Fibroblast of lung (primary cell): ENCODE results near the gene SDSL. TPM values are rescaled to one million over a fixed set of nuclear protein-coding genes. Genes with fewer than 3 reads are reported as not detected.
A peak's percentile ranks its signal among the peaks of the same experiment; 100 is the strongest.

Source experiments
- DNase-seq, 2 donors: peaks; one replicate each; pipeline versions ENCODE4 v3.0.0 to v3.0.0-alpha.2; 2010; ENCODE audit warnings: low read depth in 2 of 2
- H2AFZ ChIP-seq: 2 replicates; pipeline ENCODE4 v1.5.1; 2012; ENCODE audit warnings: low read length, control low read depth, inconsistent platforms
- H3K27ac ChIP-seq: 2 replicates; pipeline ENCODE4 v1.5.1; 2011; ENCODE audit warnings: low read length, control low read depth; ENCODE audit not compliant: insufficient read depth
- H3K27me3 ChIP-seq: 2 replicates; pipeline ENCODE4 v1.5.1; 2011; ENCODE audit warnings: mild to moderate bottlenecking, low read length; ENCODE audit not compliant: control insufficient read depth, insufficient read depth
- H3K36me3 ChIP-seq: 2 replicates; pipeline ENCODE4 v1.5.1; 2011; ENCODE audit warnings: low read length; ENCODE audit not compliant: control insufficient read depth, insufficient read depth
- H3K4me1 ChIP-seq: 2 replicates; pipeline ENCODE4 v1.5.1; 2011; ENCODE audit warnings: low read length; ENCODE audit not compliant: control insufficient read depth, insufficient read depth; ENCODE audit errors: extremely low read depth
- H3K4me2 ChIP-seq: 2 replicates; pipeline ENCODE4 v1.5.1; 2011; ENCODE audit warnings: low read length, control low read depth; ENCODE audit not compliant: insufficient read depth; ENCODE audit errors: extremely low read depth
- H3K4me3 ChIP-seq, 4 experiments: fragments of 200-600 bp in 1 of 4; sonication (generic) in 1 of 4; replicated peaks in 1 of 4; 2 replicates each; pipeline ENCODE4 v1.5.1; 2011 to 2016; ENCODE audit warnings: low read length in 4 of 4, low read depth in 3 of 4, mild to moderate bottlenecking in 3 of 4, control low read depth in 2 of 4, inconsistent platforms in 1 of 4, mixed read lengths in 1 of 4; ENCODE audit not compliant: insufficient read depth in 1 of 4; ENCODE audit errors: control extremely low read depth in 1 of 4
- H3K79me2 ChIP-seq: 2 replicates; pipeline ENCODE4 v1.5.1; 2012; ENCODE audit warnings: mild to moderate bottlenecking, low read length, inconsistent platforms; ENCODE audit not compliant: control insufficient read depth, insufficient read depth
- H3K9ac ChIP-seq: 2 replicates; pipeline ENCODE4 v1.5.1; 2011; ENCODE audit warnings: mild to moderate bottlenecking, low read length, control low read depth; ENCODE audit not compliant: insufficient read depth
- H3K9me3 ChIP-seq: 2 replicates; pipeline ENCODE4 v1.5.1; 2012; ENCODE audit warnings: low read depth, low read length; ENCODE audit not compliant: control insufficient read depth, insufficient read depth
- H4K20me1 ChIP-seq: 2 replicates; pipeline ENCODE4 v1.5.1; 2011; ENCODE audit warnings: low read length; ENCODE audit not compliant: control insufficient read depth, insufficient read depth; ENCODE audit errors: extremely low read depth
- EZH2 ChIP-seq: IDR thresholded peaks from 2 replicates; pipeline ENCODE4 v1.5.1; 2012; ENCODE audit warnings: low read length, control low read depth, mild to moderate bottlenecking; ENCODE audit errors: missing control alignments
- polyA plus RNA-seq, 2 donors: library from polyadenylated mRNA; depleted of rRNA in 1 of 2; stranded (reverse) in 1 of 2; unstranded in 1 of 2; fragments of >200 nt; gene quantifications; 2 replicates each; pipeline ENCODE4 v1.2.1, GENCODE V29; 2011 to 2012; ENCODE audit warnings: missing spikeins in 1 of 2
- total RNA-seq: library from RNA; depleted of rRNA; stranded (reverse); fragments of >200 nt; gene quantifications from 2 replicates; pipeline ENCODE4 v1.2.1, GENCODE V29; 2014
- TF ChIP-seq, protein P1 (sequence below), 2 donors: IDR thresholded peaks in 1 of 2; conservative IDR thresholded peaks in 1 of 2; 1 replicate in 1 of 2; 2 replicates in 1 of 2; pipeline ENCODE4 v1.5.1; 2011 to 2012; ENCODE audit warnings: low read length in 2 of 2, control low read depth in 1 of 2, inconsistent platforms in 1 of 2, low read depth in 1 of 2, mild to moderate bottlenecking in 1 of 2

Gene SDSL
- total and polyA plus RNA-seq, 2 donors (not counting 1 experiment from before 2014, with no cell fraction given): 5.1 to 12.4 TPM

DNA sequence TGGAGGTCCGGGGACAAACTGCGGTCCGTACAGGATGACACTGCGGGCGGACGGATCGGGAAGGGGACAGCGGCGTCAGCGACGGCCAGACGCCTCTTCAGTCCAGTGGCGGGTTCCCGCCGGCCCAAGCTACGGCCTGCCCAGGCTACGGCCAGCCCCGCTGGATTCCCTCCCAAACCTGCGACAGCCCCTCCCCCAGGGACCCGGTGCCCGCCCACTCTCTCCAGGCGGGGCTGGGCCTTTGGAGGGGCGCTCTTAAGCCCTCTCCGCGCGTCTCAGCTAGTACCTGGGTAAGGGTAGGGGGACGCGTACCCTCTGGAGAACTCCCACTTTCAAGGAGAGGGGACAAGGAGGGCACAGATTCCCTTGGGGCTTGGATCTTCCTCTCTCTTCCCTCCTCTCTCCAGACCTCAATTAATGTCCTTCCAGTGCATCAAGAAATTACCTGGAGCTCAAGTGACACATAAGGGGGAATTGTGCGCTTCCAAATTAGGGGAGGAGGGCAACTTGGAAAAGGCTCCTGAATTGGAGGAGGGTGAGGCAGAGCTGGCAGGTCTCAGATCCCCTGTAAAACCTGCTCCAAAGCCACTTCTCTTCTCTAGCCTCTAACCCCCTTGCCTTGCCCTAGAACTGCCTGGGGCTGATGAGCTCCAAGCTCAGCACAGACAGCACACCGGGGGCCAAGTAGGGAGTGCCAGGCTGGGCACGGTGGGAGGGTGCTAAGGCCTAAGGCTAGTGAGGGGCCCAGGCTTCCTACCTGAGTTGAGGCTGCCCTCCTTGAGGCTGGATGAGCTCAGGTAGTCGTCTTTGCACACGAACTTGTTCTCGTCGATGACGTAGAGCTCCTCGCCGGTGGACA lies 46.4 kb downstream of the SDSL start:
- peak; percentile 60 for TF ChIP-seq EZH2
- TF ChIP-seq, protein P1, sequence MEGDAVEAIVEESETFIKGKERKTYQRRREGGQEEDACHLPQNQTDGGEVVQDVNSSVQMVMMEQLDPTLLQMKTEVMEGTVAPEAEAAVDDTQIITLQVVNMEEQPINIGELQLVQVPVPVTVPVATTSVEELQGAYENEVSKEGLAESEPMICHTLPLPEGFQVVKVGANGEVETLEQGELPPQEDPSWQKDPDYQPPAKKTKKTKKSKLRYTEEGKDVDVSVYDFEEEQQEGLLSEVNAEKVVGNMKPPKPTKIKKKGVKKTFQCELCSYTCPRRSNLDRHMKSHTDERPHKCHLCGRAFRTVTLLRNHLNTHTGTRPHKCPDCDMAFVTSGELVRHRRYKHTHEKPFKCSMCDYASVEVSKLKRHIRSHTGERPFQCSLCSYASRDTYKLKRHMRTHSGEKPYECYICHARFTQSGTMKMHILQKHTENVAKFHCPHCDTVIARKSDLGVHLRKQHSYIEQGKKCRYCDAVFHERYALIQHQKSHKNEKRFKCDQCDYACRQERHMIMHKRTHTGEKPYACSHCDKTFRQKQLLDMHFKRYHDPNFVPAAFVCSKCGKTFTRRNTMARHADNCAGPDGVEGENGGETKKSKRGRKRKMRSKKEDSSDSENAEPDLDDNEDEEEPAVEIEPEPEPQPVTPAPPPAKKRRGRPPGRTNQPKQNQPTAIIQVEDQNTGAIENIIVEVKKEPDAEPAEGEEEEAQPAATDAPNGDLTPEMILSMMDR (conservative IDR thresholded peaks at IDR 0.05 in 1 of 2, IDR thresholded peaks at IDR 0.05 in 1 of 2; ENCODE audit: low read depth in 1 of 2, low read length in 2 of 2): no peak
- Histone ChIP-seq H3K36me3 (no peaks in the 10 kb centered on the region), H3K27me3 (peaks cover 91% of the 10 kb centered on the region)

GRCh38 chr12:113469224-113469948 lies 47.2 kb downstream of the SDSL start:
- H3K4me2 ChIP-seq: no peak overlapping the region
- no peak overlapping the region for H2AFZ ChIP-seq
- no peaks in the 10 kb centered on the region for H3K4me1 ChIP-seq
- no peak overlapping the region for H3K27ac ChIP-seq
- no peaks in the 10 kb centered on the region for H4K20me1 ChIP-seq
- no peaks in the 10 kb centered on the region for H3K79me2 ChIP-seq
- TF ChIP-seq, protein P1 (conservative IDR thresholded peaks at IDR 0.05 in 1 of 2, IDR thresholded peaks at IDR 0.05 in 1 of 2; ENCODE audit: low read depth in 1 of 2, low read length in 2 of 2): no peak
- no peak for TF ChIP-seq EZH2
- H3K27me3 ChIP-seq: peaks cover 90% of the 10 kb centered on the region
- no peak for DNase-seq
- no peak overlapping the region for H3K4me3 ChIP-seq
- no peaks in the 10 kb centered on the region for H3K9me3 ChIP-seq
- H3K36me3 ChIP-seq: no peaks in the 10 kb centered on the region
- no peak overlapping the region for H3K9ac ChIP-seq

More for the DNA sequence above, 46.4 kb downstream of the SDSL start:
- no peak for DNase-seq
- no peak overlapping the region for H3K9ac ChIP-seq
- H3K27ac ChIP-seq: no peak overlapping the region
- H2AFZ ChIP-seq: no peak overlapping the region
- no peaks in the 10 kb centered on the region for H3K4me1 ChIP-seq
- no peaks in the 10 kb centered on the region for H3K9me3 ChIP-seq
- no peaks in the 10 kb centered on the region for H3K79me2 ChIP-seq
- no peaks in the 10 kb centered on the region for H4K20me1 ChIP-seq
- no peak overlapping the region for H3K4me2 ChIP-seq
- H3K4me3 ChIP-seq: no peak overlapping the region
